ENCODE results near the gene PSMB5. TPM values are rescaled to one million over a fixed set of nuclear protein-coding genes. Genes with fewer than 3 reads are reported as not detected.

PSMB5 gene
- total and polyA plus RNA-seq, 9 of the 15 experiments (the other 6 are each of a cell fraction or from before 2014, with no cell fraction given): 198 to 1,870 (median 269) TPM

DNA sequence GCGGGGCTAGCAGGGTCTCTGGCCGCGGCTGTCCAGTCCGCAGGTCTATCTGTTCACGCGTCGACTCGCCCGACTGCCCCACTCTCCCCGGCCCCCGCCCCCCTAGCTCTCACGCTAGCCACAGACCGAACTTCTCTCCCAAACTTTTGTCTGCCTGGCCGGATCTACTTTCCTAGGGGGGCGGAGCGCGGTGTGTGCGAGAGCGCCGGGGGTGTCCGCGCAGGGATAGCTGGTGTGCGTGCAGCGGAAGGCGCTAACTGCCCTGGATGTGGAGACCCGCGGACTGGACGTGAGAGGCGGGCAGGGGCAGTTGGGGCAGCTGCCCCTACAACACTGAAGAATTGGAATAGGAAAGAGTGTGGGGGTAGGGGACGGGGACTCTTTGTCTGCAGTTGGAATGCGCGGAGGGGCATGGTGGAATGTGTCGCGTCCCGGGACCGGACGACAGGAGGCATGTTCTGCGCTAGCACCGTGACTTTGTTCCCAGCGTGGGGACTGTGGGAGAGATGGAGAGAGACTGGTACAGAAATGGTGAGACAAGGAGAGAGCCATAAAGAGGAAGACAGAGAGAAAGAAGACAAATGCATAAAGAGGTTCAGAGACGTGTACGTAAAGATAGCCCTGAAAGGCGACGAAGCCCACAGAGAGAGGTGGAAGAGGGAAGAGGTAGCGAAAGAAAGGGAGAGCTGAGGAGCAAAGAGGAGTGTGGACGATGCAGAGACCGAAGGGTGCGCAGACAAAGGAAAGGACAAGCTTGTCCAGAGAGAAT lies 52.0 kb downstream of the PSMB5 start, which contains the start of gene AJUBA (continued):
- TF ChIP-seq NR2C1 (IDR thresholded peaks at IDR 0.05): no peak; the same call in 1 of the 2 replicates
- TF ChIP-seq NR2C1 (tag; IDR thresholded peaks at IDR 0.05): no peak
- no peak for TF ChIP-seq STAT5A (IDR thresholded peaks at IDR 0.05; ENCODE audit: borderline replicate concordance, low read length)
- TF ChIP-seq RNF2 (IDR thresholded peaks at IDR 0.05): 0 out of 2 replicates have a peak, but pooled peaks have one; percentile 60
- TF ChIP-seq MTA2 (IDR thresholded peaks at IDR 0.05; ENCODE audit: low read depth): peak; percentile 55; the same call in 1 of the 2 replicates
- TF ChIP-seq CC2D1A (IDR thresholded peaks at IDR 0.05): peak; percentile 68; the same call in 1 of the 2 replicates
- 0 out of 2 replicates have a peak, but pooled peaks have one; percentile 56 for TF ChIP-seq MCM3 (IDR thresholded peaks at IDR 0.05)
- TF ChIP-seq ZNF583 (CRISPR knock-in tag; IDR thresholded peaks at IDR 0.05): no peak
- TF ChIP-seq, protein P1, sequence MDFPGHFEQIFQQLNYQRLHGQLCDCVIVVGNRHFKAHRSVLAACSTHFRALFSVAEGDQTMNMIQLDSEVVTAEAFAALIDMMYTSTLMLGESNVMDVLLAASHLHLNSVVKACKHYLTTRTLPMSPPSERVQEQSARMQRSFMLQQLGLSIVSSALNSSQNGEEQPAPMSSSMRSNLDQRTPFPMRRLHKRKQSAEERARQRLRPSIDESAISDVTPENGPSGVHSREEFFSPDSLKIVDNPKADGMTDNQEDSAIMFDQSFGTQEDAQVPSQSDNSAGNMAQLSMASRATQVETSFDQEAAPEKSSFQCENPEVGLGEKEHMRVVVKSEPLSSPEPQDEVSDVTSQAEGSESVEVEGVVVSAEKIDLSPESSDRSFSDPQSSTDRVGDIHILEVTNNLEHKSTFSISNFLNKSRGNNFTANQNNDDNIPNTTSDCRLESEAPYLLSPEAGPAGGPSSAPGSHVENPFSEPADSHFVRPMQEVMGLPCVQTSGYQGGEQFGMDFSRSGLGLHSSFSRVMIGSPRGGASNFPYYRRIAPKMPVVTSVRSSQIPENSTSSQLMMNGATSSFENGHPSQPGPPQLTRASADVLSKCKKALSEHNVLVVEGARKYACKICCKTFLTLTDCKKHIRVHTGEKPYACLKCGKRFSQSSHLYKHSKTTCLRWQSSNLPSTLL (IDR thresholded peaks at IDR 0.05): no peak
- TF ChIP-seq, protein P2, sequence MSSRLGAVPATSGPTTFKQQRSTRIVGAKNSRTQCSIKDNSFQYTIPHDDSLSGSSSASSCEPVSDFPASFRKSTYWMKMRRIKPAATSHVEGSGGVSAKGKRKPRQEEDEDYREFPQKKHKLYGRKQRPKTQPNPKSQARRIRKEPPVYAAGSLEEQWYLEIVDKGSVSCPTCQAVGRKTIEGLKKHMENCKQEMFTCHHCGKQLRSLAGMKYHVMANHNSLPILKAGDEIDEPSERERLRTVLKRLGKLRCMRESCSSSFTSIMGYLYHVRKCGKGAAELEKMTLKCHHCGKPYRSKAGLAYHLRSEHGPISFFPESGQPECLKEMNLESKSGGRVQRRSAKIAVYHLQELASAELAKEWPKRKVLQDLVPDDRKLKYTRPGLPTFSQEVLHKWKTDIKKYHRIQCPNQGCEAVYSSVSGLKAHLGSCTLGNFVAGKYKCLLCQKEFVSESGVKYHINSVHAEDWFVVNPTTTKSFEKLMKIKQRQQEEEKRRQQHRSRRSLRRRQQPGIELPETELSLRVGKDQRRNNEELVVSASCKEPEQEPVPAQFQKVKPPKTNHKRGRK (tag; IDR thresholded peaks at IDR 0.05): peak; percentile 95
- TF ChIP-seq NFE2L1 (tag; IDR thresholded peaks at IDR 0.05; ENCODE audit: borderline replicate concordance, low read depth): no peak
- TF ChIP-seq, protein P3, sequence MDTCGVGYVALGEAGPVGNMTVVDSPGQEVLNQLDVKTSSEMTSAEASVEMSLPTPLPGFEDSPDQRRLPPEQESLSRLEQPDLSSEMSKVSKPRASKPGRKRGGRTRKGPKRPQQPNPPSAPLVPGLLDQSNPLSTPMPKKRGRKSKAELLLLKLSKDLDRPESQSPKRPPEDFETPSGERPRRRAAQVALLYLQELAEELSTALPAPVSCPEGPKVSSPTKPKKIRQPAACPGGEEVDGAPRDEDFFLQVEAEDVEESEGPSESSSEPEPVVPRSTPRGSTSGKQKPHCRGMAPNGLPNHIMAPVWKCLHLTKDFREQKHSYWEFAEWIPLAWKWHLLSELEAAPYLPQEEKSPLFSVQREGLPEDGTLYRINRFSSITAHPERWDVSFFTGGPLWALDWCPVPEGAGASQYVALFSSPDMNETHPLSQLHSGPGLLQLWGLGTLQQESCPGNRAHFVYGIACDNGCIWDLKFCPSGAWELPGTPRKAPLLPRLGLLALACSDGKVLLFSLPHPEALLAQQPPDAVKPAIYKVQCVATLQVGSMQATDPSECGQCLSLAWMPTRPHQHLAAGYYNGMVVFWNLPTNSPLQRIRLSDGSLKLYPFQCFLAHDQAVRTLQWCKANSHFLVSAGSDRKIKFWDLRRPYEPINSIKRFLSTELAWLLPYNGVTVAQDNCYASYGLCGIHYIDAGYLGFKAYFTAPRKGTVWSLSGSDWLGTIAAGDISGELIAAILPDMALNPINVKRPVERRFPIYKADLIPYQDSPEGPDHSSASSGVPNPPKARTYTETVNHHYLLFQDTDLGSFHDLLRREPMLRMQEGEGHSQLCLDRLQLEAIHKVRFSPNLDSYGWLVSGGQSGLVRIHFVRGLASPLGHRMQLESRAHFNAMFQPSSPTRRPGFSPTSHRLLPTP (IDR thresholded peaks at IDR 0.05; ENCODE audit: borderline replicate concordance, extremely low read depth, insufficient read length): no peak
- TF ChIP-seq SNIP1 (IDR thresholded peaks at IDR 0.05; ENCODE audit: low read depth): no peak
- no peak; the same call in 1 of the 2 replicates for TF ChIP-seq KAT7 (CRISPR knock-in tag; IDR thresholded peaks at IDR 0.05; ENCODE audit: borderline replicate concordance)
- TF ChIP-seq ZNF785 (CRISPR knock-in tag; IDR thresholded peaks at IDR 0.05): no peak
- no peak for TF ChIP-seq ZNF224 (CRISPR knock-in tag; IDR thresholded peaks at IDR 0.05)
- TF ChIP-seq THRAP3 (IDR thresholded peaks at IDR 0.05; ENCODE audit: borderline replicate concordance): peak; percentile 73; the same call in 1 of the 2 replicates
- peak; percentile 78 to 86; a peak in 3 of 4 replicates for TF ChIP-seq ARNT (IDR thresholded peaks at IDR 0.05)
- TF ChIP-seq PML (IDR thresholded peaks at IDR 0.05; ENCODE audit: low read length): no peak
- TF ChIP-seq FUS (optimal IDR thresholded peaks at IDR 0.05; ENCODE audit: low read depth, low read length): no peak
- no peak for TF ChIP-seq SRSF3 (IDR thresholded peaks at IDR 0.05; ENCODE audit: insufficient read depth, low read length)
- no peak for TF ChIP-seq ZNF764 (CRISPR knock-in tag; IDR thresholded peaks at IDR 0.05; ENCODE audit: low read depth)
- peak; percentile 62; the same call in 1 of the 2 replicates for TF ChIP-seq ELF2 (CRISPR knock-in tag; IDR thresholded peaks at IDR 0.05)
- TF ChIP-seq TSC22D4 (tag; IDR thresholded peaks at IDR 0.05): peak; percentile 10; the same call in 1 of the 2 replicates
- peak; percentile 47 for TF ChIP-seq TBP (optimal IDR thresholded peaks at IDR 0.05; ENCODE audit: low read depth, low read length)
